Activated CD4-positive, alpha-beta T cell treated with anti-CD3 and anti-CD28 coated beads, Interleukin-2, amount 10 ng/mL, durations not matched to agents 24 days and 14 days (primary cell): ENCODE measurements around the gene SEPTIN11. TPM values are rescaled to one million over a fixed set of nuclear protein-coding genes. Genes with fewer than 3 reads are reported as not detected.
A peak's percentile ranks its signal among the peaks of the same experiment; 100 is the strongest.

Source experiments
- DNase-seq: peaks from one replicate; pipeline ENCODE4 v3.0.0; 2022
- H3K27ac Mint-ChIP-seq: one replicate; pipeline ENCODE4 v1.8.0; 2022; ENCODE audit warnings: mild to moderate bottlenecking, mixed read lengths
- H3K27me3 Mint-ChIP-seq: one replicate; pipeline ENCODE4 v1.8.0; 2022; ENCODE audit warnings: mixed read lengths
- H3K36me3 Mint-ChIP-seq: one replicate; pipeline ENCODE4 v1.8.0; 2022; ENCODE audit warnings: low read depth, mild to moderate bottlenecking, mixed read lengths
- H3K4me1 Mint-ChIP-seq: one replicate; pipeline ENCODE4 v1.8.0; 2021; ENCODE audit warnings: mixed read lengths
- H3K4me3 Mint-ChIP-seq: one replicate; pipeline ENCODE4 v1.8.0; 2022; ENCODE audit warnings: mild to moderate bottlenecking, moderate library complexity, mixed read lengths
- H3K9me3 Mint-ChIP-seq: one replicate; pipeline ENCODE4 v1.8.0; 2021; ENCODE audit warnings: mixed read lengths
- intact Hi-C: fragments of 100-400 bp; cut with micrococcal nuclease; formaldehyde crosslinking; loops from one replicate; pipeline ENCODE4 v1.15.1; 2023
- total RNA-seq: library from RNA; stranded (reverse); gene quantifications from 2 replicates; pipeline ENCODE4 v1.2.3, GENCODE V29; 2022

The SEPTIN11 gene
- 15.4 and 17.0 TPM in 2 replicates for total RNA-seq

- intact Hi-C loops, result loop anchor here (1.0 to 10.0 kb wide), 5 partner anchors 11 to 255 kb away; partner anchors contain the start of gene SOWAHB
- no peaks in the 10 kb centered on the region for H3K9me3 Mint-ChIP-seq
- peak within 1 kb of the TSS; percentile 87 for H3K4me3 Mint-ChIP-seq
- H3K27ac Mint-ChIP-seq, result peak within 1 kb of the TSS; percentile 62
- H3K36me3 Mint-ChIP-seq, result no peaks in the 10 kb centered on the region
- H3K4me1 Mint-ChIP-seq, result peaks cover 17% of the 10 kb centered on the region
- peak; percentile 91 for DNase-seq
- H3K27me3 Mint-ChIP-seq, result peaks cover 67% of the 10 kb centered on the region
These were observed at the start of gene SEPTIN11 for GRCh38 chr4:76949276-76950051. Gene SEPTIN11 (plus strand): TSS chr4:76949752. CDS start chr4:76949904, 152 bp downstream.

DNA sequence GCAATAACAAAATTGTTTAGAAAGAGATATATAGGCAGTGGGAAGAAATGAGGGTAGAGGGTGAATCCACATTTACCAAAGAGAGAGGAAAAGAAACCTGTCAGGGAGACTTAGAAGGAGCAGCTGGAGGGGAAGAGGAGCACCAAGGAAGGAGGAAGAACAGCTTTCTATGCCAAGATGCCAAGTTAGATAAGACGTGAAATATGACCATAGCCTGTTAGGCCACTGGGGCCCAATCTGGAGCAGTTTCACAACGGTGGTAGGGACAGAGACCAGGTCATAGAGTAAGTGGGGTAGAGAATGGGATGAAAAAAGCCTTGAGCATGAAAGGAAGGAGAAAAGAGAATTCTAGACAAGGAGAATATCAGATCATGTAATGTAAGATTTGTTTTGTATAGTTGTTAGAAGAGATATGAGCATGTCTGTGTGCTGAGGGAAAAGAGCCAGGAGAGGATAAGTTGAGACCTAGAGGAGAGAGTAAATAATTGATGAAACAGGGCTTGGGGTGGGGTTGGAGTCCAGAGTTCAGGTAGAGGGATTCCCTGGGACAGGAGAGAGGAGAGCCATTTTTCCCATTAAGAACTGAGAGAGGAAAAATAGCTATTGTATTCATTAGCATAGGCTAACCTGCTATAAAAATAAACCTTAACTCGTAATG lies 47.2 kb upstream of the SEPTIN11 start:
- H3K4me3 Mint-ChIP-seq, result no peak overlapping the region
- no peaks in the 10 kb centered on the region for H3K36me3 Mint-ChIP-seq
- intact Hi-C loops, result no loop called here
- H3K27ac Mint-ChIP-seq, result no peak overlapping the region
- H3K4me1 Mint-ChIP-seq, result peaks cover 10% of the 10 kb centered on the region
- peaks cover 23% of the 10 kb centered on the region for H3K27me3 Mint-ChIP-seq
- DNase-seq, result no peak
- H3K9me3 Mint-ChIP-seq, result no peaks in the 10 kb centered on the region

DNA sequence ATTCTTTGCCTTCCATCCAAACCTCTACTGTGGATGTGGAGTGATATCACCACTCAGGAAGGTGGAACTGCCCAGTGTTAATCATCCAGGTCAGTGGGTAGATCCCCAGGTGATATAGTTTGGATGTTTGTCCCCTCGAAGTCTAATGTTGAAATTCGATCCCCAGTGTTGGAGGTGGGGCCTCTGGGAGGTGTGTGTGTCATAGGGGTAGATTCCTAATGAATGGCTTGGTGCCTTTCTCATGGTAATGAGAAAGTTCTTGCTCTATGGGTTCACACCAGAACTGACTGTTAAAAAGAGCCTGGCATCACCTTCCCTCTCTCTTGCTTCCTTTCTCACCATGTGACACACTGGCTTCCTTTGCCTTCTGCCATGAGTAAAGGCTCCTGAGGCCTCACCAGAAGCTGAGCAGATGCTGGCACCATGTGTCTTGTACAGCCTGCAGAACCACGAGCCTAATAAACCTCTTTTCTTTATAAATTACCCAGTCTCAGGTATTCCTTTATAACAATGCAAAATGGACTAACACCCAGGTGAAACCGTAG lies 44.8 kb upstream of the SEPTIN11 start:
- DNase-seq, result peak; percentile 23
- no peak overlapping the region for H3K4me3 Mint-ChIP-seq
- peaks cover 17% of the 10 kb centered on the region for H3K27me3 Mint-ChIP-seq
- intact Hi-C loops, result no loop called here
- H3K4me1 Mint-ChIP-seq, result no peaks in the 10 kb centered on the region
- no peak overlapping the region for H3K27ac Mint-ChIP-seq
- H3K9me3 Mint-ChIP-seq, result no peaks in the 10 kb centered on the region
- H3K36me3 Mint-ChIP-seq, result no peaks in the 10 kb centered on the region

DNA sequence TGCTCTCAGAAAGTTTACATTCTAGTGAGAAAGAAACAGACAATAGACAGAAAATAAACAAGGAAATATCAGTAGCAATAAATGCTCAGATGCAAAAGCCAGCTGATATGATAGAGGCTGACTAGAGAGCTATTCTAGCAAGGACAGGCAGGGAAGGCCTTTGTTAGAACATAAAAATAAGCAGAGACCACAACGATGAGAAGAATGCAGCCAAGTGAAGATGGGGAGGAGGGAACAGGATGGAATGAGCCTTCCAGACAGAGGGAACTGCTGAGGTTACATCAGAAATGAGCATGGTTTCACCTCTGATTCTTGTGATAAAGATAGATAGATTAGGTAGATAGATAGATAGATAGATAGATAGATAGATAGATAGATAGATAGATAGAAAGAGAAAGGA lies 44.0 kb upstream of the SEPTIN11 start:
- Mint-ChIP-seq H3K4me1 (no peaks in the 10 kb centered on the region), H3K4me3 (no peak overlapping the region)

GRCh38 chr4:76909711-76910110 lies 39.8 kb upstream of the SEPTIN11 start:
- Mint-ChIP-seq H3K27me3 (peaks cover 21% of the 10 kb centered on the region), H3K4me1 (no peaks in the 10 kb centered on the region), H3K9me3 (no peaks in the 10 kb centered on the region), H3K36me3 (no peaks in the 10 kb centered on the region), H3K4me3 (no peak overlapping the region), H3K27ac (no peak overlapping the region)
- no peak for DNase-seq
- intact Hi-C loops, result no loop called here

More for the DNA sequence above, 44.0 kb upstream of the SEPTIN11 start:
- Mint-ChIP-seq H3K9me3 (no peaks in the 10 kb centered on the region), H3K36me3 (no peaks in the 10 kb centered on the region), H3K27me3 (peaks cover 14% of the 10 kb centered on the region), H3K27ac (no peak overlapping the region)
- DNase-seq, result peak; percentile 2
- intact Hi-C loops, result no loop called here

- Mint-ChIP-seq H3K27me3 (peaks cover 13% of the 10 kb centered on the region), H3K4me3 (no peak overlapping the region), H3K36me3 (no peaks in the 10 kb centered on the region), H3K9me3 (peaks cover 3% of the 10 kb centered on the region), H3K27ac (no peak overlapping the region), H3K4me1 (no peaks in the 10 kb centered on the region)
- intact Hi-C loops, result no loop called here
- DNase-seq, result no peak
These were observed 28.8 kb upstream of the SEPTIN11 start for GRCh38 chr4:76920715-76921114.

DNA sequence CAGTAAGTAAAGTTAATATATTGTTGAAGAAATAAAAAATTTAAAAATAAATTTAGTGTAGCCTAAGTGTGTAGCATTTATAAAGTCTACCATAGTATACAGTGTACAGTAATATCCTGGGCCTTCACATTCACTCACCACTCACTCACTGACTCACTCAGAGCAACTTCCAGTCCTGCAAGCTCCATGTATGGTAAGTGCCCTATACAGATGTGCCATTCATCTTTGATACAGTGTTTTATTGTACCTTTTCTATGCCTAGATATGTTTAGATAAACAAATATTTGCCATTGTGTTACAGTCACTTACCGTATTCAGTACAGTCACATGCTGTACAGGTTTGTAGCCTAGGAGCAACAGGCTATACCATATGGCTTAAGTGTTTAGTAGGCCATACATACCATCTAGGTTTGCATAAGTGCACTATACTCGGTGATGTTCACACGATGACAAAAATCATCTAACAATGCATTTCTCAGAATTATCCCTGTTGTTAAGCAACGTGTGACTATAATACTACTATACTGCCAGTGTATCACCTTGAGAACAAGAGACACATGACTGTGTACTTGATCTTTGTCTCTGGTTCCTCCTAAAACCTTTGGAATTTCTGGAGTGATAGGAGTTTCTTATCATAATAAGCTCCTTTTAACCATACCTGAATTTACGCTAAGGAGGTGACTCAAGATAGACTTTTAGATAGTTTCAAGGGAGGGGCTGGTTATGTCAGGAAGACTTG lies 25.8 kb upstream of the SEPTIN11 start:
- Mint-ChIP-seq H3K36me3 (no peaks in the 10 kb centered on the region), H3K27ac (no peak overlapping the region)
- intact Hi-C loops, result no loop called here

DNA sequence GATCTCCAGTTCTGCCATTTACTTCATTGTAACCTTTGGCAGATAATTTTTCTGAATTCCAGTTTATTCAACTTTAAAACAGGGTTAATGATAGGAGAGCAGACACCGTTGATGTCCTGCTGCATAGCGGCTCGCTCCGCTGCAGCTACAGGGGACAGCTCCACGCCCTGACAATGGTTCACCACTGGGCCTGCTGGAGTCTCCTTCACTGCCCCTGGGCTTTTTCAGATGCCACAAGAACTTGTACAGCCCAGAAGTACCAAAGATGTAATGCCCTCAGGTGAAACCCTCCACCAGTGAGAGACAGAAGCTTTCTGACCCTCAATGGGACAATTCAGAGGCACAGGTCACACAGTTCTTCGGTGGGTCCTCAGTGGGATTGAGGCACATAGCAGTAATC lies 22.7 kb upstream of the SEPTIN11 start:
- H3K27me3 Mint-ChIP-seq, result peaks cover 21% of the 10 kb centered on the region
- H3K27ac Mint-ChIP-seq, result no peak overlapping the region
- intact Hi-C loops, result no loop called here
- DNase-seq, result no peak
- no peak overlapping the region for H3K4me3 Mint-ChIP-seq
- H3K4me1 Mint-ChIP-seq, result no peaks in the 10 kb centered on the region
- no peaks in the 10 kb centered on the region for H3K36me3 Mint-ChIP-seq
- no peaks in the 10 kb centered on the region for H3K9me3 Mint-ChIP-seq

More for the DNA sequence above, 25.8 kb upstream of the SEPTIN11 start:
- no peak for DNase-seq
- H3K4me1 Mint-ChIP-seq, result no peaks in the 10 kb centered on the region
- peaks cover 21% of the 10 kb centered on the region for H3K27me3 Mint-ChIP-seq
- H3K4me3 Mint-ChIP-seq, result no peak overlapping the region
- H3K9me3 Mint-ChIP-seq, result peaks cover 3% of the 10 kb centered on the region

DNA sequence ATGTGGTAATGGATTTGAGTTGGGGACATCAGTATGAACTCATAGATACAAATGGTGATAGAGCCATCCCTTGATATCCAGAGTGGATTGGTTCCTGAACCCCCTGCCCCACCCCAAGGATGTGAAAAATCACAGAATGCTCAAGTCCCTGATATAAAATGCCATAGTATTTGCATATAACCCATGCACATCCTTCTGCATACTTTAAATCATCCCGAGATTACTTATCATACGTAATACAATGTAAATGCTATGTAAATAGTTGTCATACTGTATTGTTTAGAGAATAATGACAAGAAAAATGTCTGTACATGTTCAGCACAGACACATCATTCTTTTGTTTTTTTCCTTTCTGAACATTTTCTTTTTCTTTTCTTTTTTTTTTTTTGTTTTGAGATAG lies 18.9 kb upstream of the SEPTIN11 start:
- Mint-ChIP-seq H3K36me3 (no peaks in the 10 kb centered on the region), H3K4me3 (no peak overlapping the region), H3K27me3 (peaks cover 16% of the 10 kb centered on the region), H3K4me1 (no peaks in the 10 kb centered on the region), H3K27ac (no peak overlapping the region), H3K9me3 (no peaks in the 10 kb centered on the region)
- peak; percentile 23 for DNase-seq
- intact Hi-C loops, result no loop called here

GRCh38 chr4:76931087-76931486 lies 18.5 kb upstream of the SEPTIN11 start:
- intact Hi-C loops, result no loop called here
- no peak overlapping the region for H3K4me3 Mint-ChIP-seq
- H3K4me1 Mint-ChIP-seq, result no peaks in the 10 kb centered on the region
- H3K36me3 Mint-ChIP-seq, result no peaks in the 10 kb centered on the region
- H3K9me3 Mint-ChIP-seq, result no peaks in the 10 kb centered on the region
- no peak overlapping the region for H3K27ac Mint-ChIP-seq
- peaks cover 16% of the 10 kb centered on the region for H3K27me3 Mint-ChIP-seq
- no peak for DNase-seq

- peak; percentile 37 for DNase-seq
- H3K36me3 Mint-ChIP-seq, result no peaks in the 10 kb centered on the region
- no peaks in the 10 kb centered on the region for H3K9me3 Mint-ChIP-seq
- H3K4me3 Mint-ChIP-seq, result no peak overlapping the region
- no peaks in the 10 kb centered on the region for H3K4me1 Mint-ChIP-seq
- peaks cover 12% of the 10 kb centered on the region for H3K27me3 Mint-ChIP-seq
- intact Hi-C loops, result no loop called here
- no peak overlapping the region for H3K27ac Mint-ChIP-seq
These were observed 17.8 kb upstream of the SEPTIN11 start for GRCh38 chr4:76931576-76932276.

DNA sequence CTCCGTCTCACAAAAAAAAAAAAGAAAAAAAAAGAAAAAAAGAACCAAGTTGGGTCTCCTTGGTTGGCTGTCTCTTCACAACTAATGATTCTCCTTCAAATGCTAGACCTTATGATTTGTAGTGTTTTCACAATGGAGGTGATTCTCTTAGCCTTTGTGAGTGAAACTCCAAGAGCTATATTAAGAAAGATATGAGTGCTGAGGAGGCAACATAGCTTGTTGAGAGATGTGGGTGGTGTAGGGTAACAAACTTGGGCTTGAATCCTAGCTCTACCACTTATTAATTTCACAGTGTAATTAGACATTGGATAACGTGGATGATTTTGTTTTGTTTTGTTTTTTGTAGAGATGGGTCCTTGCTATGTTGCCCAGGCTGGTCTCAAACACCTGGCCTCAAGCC lies 10.4 kb upstream of the SEPTIN11 start:
- H3K27ac Mint-ChIP-seq, result no peak overlapping the region
- intact Hi-C loops, result no loop called here
- no peaks in the 10 kb centered on the region for H3K36me3 Mint-ChIP-seq
- H3K4me3 Mint-ChIP-seq, result no peak overlapping the region
- H3K4me1 Mint-ChIP-seq, result no peaks in the 10 kb centered on the region
- peaks cover 49% of the 10 kb centered on the region for H3K27me3 Mint-ChIP-seq
- no peak for DNase-seq
- peaks cover 11% of the 10 kb centered on the region for H3K9me3 Mint-ChIP-seq

DNA sequence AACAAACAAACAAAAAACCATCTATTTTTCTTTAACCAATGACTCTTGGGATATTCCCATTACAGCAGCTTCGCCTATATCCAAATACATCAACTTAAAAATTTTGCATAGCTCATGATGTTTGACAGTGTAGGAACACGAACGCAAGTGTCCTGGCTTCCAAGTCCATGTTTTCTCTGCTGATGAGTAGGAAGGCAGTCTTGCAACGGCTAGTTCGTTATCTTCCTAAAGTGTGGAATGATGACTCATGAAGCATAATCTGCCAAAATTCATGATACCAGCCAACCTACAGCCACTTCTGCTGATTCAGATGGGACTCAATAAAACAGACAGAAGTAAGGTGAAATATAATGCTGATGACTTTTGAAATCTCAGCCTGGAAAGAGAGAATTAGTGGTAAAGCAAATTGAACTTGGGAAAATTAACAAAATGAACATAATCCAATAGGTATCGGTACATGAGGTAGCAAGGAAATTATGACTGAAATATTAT lies 6.4 kb upstream of the SEPTIN11 start:
- Mint-ChIP-seq H3K27ac (no peak overlapping the region), H3K27me3 (peaks cover 63% of the 10 kb centered on the region), H3K4me3 (no peak overlapping the region), H3K9me3 (peaks cover 11% of the 10 kb centered on the region), H3K36me3 (no peaks in the 10 kb centered on the region), H3K4me1 (no peaks in the 10 kb centered on the region)
- DNase-seq, result no peak
- intact Hi-C loops, result loop anchor here (10.0 kb wide), 1 partner anchor 262 kb away; no protein-coding TSS in a partner anchor
